ENCODE data around the gene KDELR3.

KDELR3 gene

DNA sequence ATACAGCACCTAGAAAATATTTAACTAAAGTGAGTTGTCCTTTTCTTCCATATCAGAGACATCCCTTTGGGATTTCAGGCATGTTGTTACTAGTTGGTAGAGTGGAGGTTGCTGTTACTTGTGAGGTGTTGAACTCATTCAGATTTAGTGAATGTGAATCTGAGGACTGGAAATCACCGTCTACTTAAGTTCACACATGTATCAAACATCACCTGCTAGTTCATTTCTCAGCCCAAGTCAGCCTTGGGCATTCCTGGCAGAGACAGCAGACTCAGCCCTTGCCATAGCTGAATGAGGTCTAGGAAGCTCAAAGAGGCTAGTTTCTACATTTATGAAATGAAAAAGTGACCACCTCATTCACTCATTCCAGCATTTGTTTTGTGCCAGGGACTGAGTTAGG is 9.7 kb downstream of the KDELR3 start:
- TF ChIP-seq, protein P1, sequence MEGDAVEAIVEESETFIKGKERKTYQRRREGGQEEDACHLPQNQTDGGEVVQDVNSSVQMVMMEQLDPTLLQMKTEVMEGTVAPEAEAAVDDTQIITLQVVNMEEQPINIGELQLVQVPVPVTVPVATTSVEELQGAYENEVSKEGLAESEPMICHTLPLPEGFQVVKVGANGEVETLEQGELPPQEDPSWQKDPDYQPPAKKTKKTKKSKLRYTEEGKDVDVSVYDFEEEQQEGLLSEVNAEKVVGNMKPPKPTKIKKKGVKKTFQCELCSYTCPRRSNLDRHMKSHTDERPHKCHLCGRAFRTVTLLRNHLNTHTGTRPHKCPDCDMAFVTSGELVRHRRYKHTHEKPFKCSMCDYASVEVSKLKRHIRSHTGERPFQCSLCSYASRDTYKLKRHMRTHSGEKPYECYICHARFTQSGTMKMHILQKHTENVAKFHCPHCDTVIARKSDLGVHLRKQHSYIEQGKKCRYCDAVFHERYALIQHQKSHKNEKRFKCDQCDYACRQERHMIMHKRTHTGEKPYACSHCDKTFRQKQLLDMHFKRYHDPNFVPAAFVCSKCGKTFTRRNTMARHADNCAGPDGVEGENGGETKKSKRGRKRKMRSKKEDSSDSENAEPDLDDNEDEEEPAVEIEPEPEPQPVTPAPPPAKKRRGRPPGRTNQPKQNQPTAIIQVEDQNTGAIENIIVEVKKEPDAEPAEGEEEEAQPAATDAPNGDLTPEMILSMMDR (IDR thresholded peaks at IDR 0.05; ENCODE audit: low read depth, low read length) = no peak
- DNase-seq (ENCODE audit: extremely low read depth, low read depth) = no peak

DNA sequence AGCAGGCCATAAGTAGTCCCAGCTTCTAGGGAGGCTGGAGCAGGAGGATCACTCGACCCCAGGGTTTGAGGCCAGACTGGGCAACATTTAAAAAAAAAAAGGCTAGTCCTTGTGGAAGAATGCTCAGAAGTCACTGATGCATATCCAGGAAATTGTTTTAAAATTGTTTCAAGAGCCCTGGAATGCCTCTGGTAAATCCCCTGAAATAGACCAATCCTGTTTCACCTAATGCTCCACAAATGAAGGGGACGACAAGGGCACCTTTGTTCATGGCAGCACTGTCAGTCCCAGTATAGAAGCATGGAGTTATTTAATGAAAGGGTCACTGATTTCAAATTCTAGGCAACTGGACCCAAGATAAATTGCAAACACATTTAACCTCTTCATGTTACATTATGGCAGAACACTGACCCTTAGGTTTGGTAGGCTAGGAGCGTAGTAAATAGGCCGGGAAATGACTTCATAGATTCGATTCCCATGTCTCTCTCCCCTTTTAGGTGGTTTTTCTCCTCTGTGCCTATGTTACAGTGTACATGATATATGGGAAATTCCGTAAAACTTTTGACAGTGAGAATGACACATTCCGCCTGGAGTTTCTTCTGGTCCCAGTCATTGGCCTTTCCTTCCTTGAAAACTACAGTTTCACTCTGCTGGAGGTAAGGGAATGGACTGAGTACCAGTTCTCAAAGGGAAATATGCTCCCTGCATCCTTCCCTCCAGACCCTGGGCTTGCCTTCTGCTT is 11.4 kb downstream of the KDELR3 start:
- DNase-seq (ENCODE audit: extremely low read depth, low read depth) = no peak
- TF ChIP-seq, protein P1 (IDR thresholded peaks at IDR 0.05; ENCODE audit: low read depth, low read length) = no peak

DNA sequence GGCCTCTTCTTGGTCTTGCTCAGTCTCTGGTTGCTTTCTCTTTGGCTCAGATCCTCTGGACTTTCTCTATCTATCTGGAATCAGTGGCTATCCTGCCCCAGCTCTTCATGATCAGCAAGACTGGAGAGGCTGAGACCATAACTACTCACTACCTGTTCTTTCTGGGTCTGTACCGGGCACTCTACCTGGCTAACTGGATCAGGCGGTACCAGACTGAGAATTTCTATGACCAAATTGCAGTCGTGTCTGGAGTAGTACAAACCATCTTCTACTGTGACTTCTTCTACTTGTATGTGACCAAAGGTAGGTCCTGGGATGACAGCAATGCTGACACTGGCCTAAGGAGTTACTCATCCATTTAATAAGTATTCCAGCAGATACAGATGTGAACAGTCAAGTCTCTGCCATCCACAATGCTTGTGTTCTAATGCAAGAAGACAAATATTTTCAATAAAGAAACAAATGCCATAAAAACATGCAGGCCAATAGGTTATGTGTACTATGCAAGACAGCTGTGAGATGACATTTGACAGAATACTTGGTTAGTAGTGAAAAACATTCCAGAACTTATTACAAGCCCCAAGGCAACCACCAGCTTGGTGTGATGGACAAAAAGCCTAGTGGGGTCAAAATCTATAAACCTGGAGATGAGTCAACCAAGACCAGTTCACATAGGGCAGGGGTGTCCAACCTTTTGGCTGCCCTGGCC is 13.4 kb downstream of the KDELR3 start:
- TF ChIP-seq, protein P1 (IDR thresholded peaks at IDR 0.05; ENCODE audit: low read depth, low read length) = no peak
- no peak for DNase-seq (ENCODE audit: extremely low read depth, low read depth)

DNA sequence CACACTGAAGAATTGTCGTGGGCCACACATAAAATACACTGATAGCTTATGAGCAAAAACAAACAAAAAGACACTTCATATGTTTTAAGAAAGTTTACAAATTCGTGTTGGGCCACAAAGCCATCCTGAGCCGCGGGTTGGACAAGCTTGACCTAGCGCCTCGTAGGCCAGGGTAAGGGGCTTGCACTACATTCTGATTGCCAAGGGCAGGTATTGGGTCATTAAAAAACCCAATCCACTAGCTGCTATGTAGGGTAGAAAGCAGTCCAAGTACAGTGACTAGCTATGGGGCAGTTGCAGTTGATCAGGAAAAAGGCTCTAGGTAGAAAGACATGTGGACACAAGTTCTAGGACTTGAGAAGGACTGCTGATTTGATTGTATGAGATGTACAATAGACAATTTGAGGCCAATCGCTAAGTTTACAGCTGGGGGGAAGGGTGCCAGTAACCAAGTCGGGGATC is 14.0 kb downstream of the KDELR3 start:
- TF ChIP-seq, protein P1 (IDR thresholded peaks at IDR 0.05; ENCODE audit: low read depth, low read length) = no peak
- no peak for DNase-seq (ENCODE audit: extremely low read depth, low read depth)

DNA sequence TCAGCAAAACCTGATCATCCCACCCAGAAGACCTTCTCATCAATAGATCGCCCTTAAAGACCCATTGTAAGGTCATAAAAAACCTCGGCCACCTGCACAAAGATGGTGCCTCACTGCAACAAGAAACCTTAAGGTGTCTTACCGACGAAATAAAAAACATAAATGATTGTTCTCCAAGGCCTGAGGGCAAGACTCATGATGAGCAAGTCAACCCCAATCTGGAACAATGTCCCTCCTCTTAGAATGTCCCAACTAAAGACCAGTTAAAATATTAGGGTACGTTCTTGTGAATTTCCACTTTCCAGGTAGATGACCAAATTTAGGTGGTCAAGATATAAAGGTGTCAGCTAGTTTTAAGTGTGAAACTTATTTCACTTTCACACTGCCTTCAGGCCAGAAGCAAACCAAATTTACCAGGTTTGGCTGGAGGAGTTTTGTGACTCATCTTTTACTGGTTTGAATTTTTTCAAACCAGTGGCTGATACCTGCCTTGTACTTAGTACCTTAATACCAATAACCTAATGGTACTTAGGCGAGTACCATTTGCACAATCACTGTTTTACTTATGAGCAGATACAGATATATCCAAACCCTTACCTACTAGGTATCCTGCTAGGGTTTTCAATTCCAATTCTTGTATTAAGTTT is 14.9 kb downstream of the KDELR3 start:
- TF ChIP-seq, protein P1 (IDR thresholded peaks at IDR 0.05; ENCODE audit: low read depth, low read length) = no peak
- DNase-seq (ENCODE audit: extremely low read depth, low read depth) = no peak

DNA sequence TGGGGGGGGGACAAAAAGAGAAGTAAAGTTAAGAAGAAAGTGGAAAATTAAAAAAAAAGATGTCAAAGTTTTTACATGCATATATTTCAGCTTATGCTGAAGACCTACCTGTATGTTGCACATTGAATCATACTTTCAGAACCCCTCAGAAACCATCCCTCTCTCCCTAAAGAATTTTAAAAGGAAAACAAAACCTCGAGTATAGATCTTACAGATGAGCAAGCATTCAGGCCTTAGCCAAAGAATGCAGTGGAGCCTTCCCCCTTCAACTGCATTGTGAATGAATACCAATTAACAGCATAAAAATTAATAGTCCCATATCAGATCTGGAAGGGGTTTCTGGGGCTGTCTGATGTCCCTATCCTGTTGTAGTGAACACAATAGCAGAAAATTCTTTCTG is 16.3 kb downstream of the KDELR3 start:
- no peak for DNase-seq (ENCODE audit: extremely low read depth, low read depth)
- TF ChIP-seq, protein P1 (IDR thresholded peaks at IDR 0.05; ENCODE audit: low read depth, low read length) = no peak

DNA sequence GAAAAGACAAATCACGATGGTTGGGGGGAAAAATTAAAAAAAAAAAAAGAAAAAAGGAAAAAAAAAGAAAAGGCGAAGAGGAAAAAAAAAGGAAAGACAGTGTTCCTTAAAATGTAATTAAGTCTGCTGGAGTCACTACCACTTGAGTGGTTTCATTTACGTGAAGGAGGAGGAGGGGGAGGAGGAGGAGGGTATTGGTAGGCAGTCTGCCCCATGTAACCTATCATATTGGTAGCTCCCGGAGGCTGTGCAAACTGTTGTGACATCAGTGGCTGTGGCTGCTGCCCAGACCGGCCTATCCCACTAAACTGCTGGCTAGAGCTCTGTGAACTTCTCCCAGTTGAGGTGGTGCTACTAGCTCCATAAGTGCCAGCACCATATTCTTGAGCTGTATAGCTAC is 17.9 kb downstream of the KDELR3 start:
- TF ChIP-seq, protein P1 (IDR thresholded peaks at IDR 0.05; ENCODE audit: low read depth, low read length) = no peak
- no peak for DNase-seq (ENCODE audit: extremely low read depth, low read depth)

Measured in AG09319 (cell line).